HG03095 (cell line): ENCODE results near the gene WNT5B.
"Not testable (repeated sequence)": the region's sequence is repeated elsewhere in the genome, so short reads cannot be mapped to it uniquely, and the experiment has no call there.

Experiments used
- ATAC-seq: cut with Tn5 transposase; IDR thresholded peaks from one replicate; pipeline ENCODE4 v1.9.1; 2021; ENCODE audit warnings: moderate library complexity; ENCODE audit not compliant: unreplicated experiment

The WNT5B gene

DNA sequence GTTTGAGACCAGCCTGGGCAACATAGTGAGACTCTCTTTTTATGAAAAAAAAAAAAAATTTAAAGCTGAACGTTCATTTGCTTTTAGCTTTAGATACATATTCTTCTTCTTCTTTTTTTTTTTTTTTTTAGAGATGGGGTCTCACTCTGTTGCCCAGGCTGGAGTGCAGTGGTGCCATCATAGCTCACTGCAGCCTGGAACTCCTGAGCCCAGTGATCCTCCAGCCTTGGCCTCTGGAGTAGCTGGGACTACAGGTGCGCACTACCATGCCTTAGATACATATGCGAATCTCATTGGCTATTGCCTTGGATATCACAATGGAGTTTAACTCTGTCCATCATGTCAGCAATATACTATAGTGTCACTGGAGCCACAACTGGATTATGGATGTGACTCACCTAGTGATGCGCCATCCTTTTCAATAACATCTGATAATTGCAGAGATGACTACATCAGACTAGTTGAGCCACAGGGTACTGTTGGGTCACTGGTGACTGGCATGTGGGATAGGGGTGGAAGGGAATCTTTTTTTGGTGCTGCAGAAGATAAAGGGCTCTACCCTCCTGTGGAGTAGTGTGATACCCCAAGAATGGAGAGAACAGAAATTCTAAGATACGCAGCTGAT, 59.2 kb downstream of the WNT5B start:
- no peak for ATAC-seq

DNA sequence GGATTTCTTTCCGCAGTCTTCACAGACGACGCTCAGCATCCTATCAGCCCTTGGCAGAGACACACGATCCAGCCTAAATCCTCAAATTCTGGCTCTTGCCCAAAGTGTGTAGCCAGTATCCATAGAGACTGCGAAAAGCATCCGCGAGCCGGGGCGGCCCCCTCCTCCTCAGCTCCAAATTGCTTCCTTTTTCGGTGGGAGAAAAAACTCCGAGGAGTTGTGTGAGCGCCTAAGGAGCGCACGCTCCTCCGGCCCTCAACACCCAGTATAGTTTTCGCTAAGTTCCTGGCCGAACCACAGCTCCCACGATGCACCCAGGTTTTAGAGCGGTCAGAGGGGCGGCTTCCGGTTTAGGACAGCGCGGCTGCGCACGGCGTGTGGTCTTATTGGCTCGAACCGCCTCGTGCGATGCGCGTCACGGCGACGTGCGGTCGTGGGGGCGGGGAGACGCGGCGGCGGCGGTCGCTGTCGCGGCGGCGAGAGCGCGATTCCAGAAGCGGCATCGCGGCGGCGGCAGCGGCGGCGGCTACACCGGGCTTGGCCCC, 61.6 kb downstream of the WNT5B start, which contains the start of gene ADIPOR2:
Gene ADIPOR2, plus strand, starts transcription at position 493 of the 545 bp plus-strand sequence. CDS start 63,274 bp downstream, outside the sequence.
- ATAC-seq, result peak; percentile 92

DNA sequence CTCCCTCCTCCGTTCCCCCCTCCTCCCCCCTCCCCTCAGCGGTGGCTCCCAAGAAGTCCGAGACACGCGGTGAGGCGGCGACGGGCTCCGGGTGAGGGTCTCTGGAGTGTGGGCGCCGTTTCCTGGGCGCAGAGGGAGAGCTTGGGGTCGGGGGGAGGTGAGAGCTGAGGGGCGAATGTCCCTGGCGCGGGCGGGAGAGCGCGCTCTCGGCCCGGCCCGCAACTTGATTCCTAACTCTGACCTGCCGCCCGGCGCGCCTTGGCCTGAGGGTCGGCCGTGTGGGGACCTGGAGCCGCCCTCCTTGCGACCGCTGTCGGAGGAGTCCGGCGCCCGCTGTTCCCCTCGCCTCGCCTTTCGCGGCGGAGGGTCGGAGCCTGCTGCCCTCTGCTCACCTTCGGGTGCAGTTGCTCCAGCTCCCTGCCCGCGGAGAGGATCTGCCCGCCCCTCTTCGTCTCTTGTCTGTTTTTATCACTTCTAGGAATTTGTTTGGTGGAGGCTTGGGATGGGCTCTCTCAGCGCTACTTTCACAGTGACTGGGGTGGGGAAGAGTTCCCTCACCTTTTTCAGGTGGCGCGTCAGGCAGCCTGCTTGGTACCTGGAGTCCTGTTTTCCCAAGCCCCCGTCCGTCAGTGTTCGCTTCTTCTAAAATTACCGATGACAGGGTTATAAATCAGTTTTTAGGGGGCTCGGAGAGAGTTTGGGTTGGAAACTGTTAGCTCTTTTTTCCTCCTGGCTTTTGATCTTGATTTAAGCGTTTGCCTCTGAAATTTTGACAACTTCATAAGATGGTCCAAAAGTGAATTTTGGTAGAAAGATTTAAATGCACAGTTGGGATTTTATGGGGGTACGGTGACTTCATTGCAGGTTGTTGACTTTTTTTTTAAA, 62.3 kb downstream of the WNT5B start:
- ATAC-seq, result peak; percentile 26

DNA sequence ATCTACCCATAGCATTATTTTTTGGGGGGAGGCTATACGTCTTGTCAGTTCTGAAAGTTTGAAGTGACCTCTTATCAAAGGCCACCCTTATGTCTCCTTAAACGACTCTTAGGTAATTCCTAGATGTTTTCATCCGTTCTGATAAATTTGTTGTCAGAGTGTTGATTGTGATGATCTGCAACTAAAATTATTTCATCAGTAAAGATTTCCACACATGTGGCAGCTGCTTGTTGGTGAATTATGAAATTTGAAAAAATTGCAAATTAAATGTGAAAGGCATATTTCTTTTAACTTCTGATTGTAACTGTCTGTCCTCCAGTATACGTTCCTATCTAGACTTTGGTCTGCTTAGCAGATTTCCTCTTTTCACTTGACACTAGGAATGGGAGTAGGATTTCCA, 63.2 kb downstream of the WNT5B start:
- no peak for ATAC-seq

DNA sequence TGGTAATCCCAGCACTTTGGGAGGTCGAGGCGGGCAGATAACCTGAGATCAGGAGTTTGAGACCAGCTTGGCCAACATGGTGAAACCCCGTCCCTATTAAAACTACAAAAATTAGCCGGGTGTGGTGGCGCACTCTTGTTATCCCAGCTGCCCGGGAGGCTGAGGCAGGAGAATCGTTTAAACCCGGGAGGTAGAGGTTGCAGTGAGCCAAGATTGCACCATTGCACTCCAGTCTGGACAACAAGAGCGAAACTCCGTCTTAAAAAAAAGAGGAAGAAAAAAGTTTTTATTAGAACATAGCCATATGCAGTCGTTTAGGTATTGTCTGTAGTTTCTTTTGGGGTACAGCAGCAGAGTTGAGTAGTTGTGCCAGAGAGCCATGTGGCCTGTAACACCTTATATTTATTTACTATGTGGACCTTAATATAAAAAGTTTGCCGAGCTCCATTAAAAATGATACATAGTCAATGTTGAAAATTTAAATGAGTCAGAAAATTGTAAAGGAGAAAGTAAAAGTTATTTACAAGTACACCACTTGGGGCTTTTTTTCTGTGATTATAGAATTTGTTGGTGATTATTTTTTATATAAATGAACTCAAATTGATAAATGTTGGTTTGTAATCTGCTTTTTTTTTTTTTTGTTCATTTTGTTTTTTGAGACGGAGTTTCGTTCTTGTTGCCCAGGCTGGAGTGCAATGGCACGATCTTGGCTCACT, 64.0 kb downstream of the WNT5B start:
- no peak for ATAC-seq

DNA sequence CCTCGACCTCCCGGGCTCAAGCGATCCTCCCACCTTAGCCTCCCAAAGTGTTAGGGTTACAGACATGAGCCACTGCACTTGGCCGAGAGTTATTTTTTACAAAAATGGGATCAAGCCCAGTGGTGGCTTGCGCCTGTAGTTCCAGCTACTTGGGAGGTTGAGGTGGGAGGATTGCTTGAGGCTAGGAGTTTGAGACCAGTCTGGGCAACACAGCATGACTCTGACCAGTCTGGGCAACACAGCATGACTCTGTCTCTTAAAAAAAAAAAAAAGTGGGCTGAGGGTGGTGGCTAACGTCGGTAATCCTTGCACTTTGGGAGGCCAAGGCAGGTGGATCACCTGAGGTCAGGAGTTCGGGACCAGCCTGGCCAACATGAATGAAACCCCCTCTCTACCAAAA, 66.1 kb downstream of the WNT5B start:
- ATAC-seq, result not testable (repeated sequence)

- ATAC-seq, result no peak
Measured at GRCh38 chr12:1695886-1696670, 67.0 kb downstream of the WNT5B start.

GRCh38 chr12:1696800-1697199, 67.8 kb downstream of the WNT5B start:
- ATAC-seq, result no peak
